HepG2 (cell line): Measurements from ENCODE around the gene SKIDA1. TPM values are rescaled to one million over a fixed set of nuclear protein-coding genes. Genes with fewer than 3 reads are reported as not detected.

ENCODE experiments used
- HNRNPLL ChIP-seq: fragments of 200-400 bp; formaldehyde crosslinking; IDR thresholded peaks from 2 replicates; pipeline ENCODE4 v1.6.1; 2017; ENCODE audit warnings: mild to moderate bottlenecking, low read depth, low read length; ENCODE audit not compliant: poor library complexity, severe bottlenecking
- ISX ChIP-seq: sonication (generic); formaldehyde crosslinking; conservative IDR thresholded peaks from 2 replicates; pipeline ENCODE4 v1.5.0; 2020; ENCODE audit warnings: missing genetic modification reagents
- MED8 ChIP-seq: sonication (generic); formaldehyde crosslinking; IDR thresholded peaks from 2 replicates; pipeline ENCODE4 v1.8.1; 2023; ENCODE audit warnings: mild to moderate bottlenecking, missing genetic modification reagents; ENCODE audit not compliant: insufficient replicate concordance
- POGZ ChIP-seq: sonication (generic); formaldehyde crosslinking; IDR thresholded peaks from 2 replicates; pipeline ENCODE4 v1.4.0; 2020; ENCODE audit warnings: mild to moderate bottlenecking, missing genetic modification reagents
- RBFOX2 ChIP-seq: fragments of 200-400 bp; formaldehyde crosslinking; IDR thresholded peaks from 2 replicates; pipeline ENCODE4 v1.6.1; 2017; ENCODE audit warnings: low read depth, mild to moderate bottlenecking, low read length
- TBX2 ChIP-seq: sonication (generic); formaldehyde crosslinking; IDR thresholded peaks from 2 replicates; pipeline ENCODE4 v1.5.0; 2020; ENCODE audit warnings: missing genetic modification reagents, mild to moderate bottlenecking, borderline replicate concordance
- TEAD2 ChIP-seq: sonication (generic); formaldehyde crosslinking; IDR thresholded peaks from 2 replicates; pipeline ENCODE4 v1.9.0; 2021; ENCODE audit warnings: missing genetic modification reagents
- THAP11 ChIP-seq: IDR thresholded peaks from 2 replicates; pipeline ENCODE4 v1.6.1; 2016; ENCODE audit warnings: missing biosample characterization, missing genetic modification reagents
- XRCC5 ChIP-seq: fragments of 200-400 bp; formaldehyde crosslinking; optimal IDR thresholded peaks from 2 replicates; pipeline ENCODE3; 2017; ENCODE audit warnings: mild to moderate bottlenecking, low read length
- ZEB1 ChIP-seq: IDR thresholded peaks from 2 replicates; pipeline ENCODE4 v1.6.1; 2012; ENCODE audit warnings: mild to moderate bottlenecking, low read depth, inconsistent platforms; ENCODE audit not compliant: insufficient replicate concordance
- ZFAT ChIP-seq: sonication (generic); formaldehyde crosslinking; conservative IDR thresholded peaks from 2 replicates; pipeline ENCODE4 v1.8.1; 2023; ENCODE audit warnings: missing genetic modification reagents, inconsistent platforms
- ZFP90 ChIP-seq: sonication (generic); formaldehyde crosslinking; IDR thresholded peaks from 2 replicates; pipeline ENCODE4 v1.8.0; 2022; ENCODE audit warnings: missing genetic modification reagents, mild to moderate bottlenecking, inconsistent platforms, borderline replicate concordance
- ZNF234 ChIP-seq: sonication (generic); formaldehyde crosslinking; conservative IDR thresholded peaks from 2 replicates; pipeline ENCODE4 v1.5.1; 2020; ENCODE audit warnings: mild to moderate bottlenecking, missing genetic modification reagents
- ZNF30 ChIP-seq: sonication (generic); formaldehyde crosslinking; IDR thresholded peaks from 2 replicates; pipeline ENCODE4 v1.5.0; 2020; ENCODE audit warnings: mild to moderate bottlenecking, missing genetic modification reagents
- ZNF709 ChIP-seq: sonication (generic); formaldehyde crosslinking; IDR thresholded peaks from 2 replicates; pipeline ENCODE4 v1.5.0; 2020; ENCODE audit warnings: mild to moderate bottlenecking, missing genetic modification reagents
- polyA plus RNA-seq, 8 experiments: library from polyadenylated mRNA; depleted of rRNA in 3 of 8; stranded (reverse) in 7 of 8; unstranded in 1 of 8; fragments of >200 nt; fragmentation: Illumina TruSeq in 4 of 8; extraction: Trizol in 4 of 8; gene quantifications; 2 replicates each; pipeline versions ENCODE4 v1.2.1 to v1.2.3, GENCODE V29; 2011 to 2016; ENCODE audit warnings: low read depth in 4 of 8, missing spikeins in 1 of 8, mixed read lengths in 1 of 8; ENCODE audit not compliant: insufficient read depth in 1 of 8
- total RNA-seq, 5 experiments: library from RNA; depleted of rRNA; stranded (reverse); fragments of >200 nt; fragmentation: Illumina TruSeq; extraction: Trizol; gene quantifications; 2 replicates each; pipeline ENCODE4 v1.2.3, GENCODE V29; 2016; ENCODE audit warnings: low read depth in 1 of 5
- TF ChIP-seq, protein P1 (sequence below): sonication (generic); formaldehyde crosslinking; IDR thresholded peaks from 2 replicates; pipeline ENCODE4 v1.8.0; 2022; ENCODE audit warnings: low read depth, missing genetic modification reagents
- TF ChIP-seq, protein P2 (sequence below): sonication (generic); formaldehyde crosslinking; IDR thresholded peaks from 2 replicates; pipeline ENCODE4; 2020; ENCODE audit warnings: missing genetic modification reagents, mild to moderate bottlenecking, borderline replicate concordance
- TF ChIP-seq, protein P3 (sequence below): sonication (generic); formaldehyde crosslinking; IDR thresholded peaks from 2 replicates; pipeline ENCODE4 v1.4.0; 2020; ENCODE audit warnings: missing genetic modification reagents
- TF ChIP-seq, protein P4 (sequence below): sonication (generic); formaldehyde crosslinking; conservative IDR thresholded peaks from 2 replicates; pipeline ENCODE4 v1.8.0; 2022; ENCODE audit warnings: missing genetic modification reagents

The SKIDA1 gene
- total and polyA plus RNA-seq, 2 of the 13 experiments (the other 11 are each of a cell fraction or from before 2014, with no cell fraction given): 0.73 to 1.5 TPM

DNA sequence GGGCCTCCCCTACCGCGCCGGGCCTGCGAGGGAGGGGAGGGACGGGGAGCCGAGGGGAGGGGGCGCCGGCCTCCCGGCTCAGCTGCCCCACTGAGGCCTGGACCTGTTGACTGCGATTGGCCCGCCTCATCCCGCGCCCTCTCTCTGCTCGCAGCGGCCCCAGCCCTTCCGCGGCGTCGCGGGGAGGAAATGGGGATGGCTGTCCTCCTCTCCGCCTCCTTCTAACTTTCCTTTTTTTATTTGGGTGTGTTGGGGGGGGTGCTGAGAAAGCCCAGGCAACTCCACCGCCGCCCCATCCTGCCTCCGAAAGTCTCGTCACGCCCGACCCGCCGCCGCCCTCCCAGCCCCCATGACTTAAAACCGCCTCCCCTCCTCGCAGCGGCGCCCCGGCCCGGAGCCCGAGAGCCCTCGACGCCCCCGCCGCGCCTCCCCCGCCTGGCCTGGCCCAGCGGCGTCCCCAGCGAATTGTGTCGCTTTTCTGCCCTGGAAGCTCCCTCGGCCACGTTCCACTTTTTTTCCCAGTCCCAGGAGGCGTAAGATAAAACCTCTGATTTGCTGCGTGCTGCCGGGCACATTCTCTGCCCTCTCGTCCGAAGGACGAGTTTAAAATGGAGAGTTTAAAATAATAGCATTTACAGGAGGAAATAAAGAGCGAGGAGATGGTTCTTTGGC, 842 bp upstream of the SKIDA1 start (continued):
- TF ChIP-seq, protein P1, sequence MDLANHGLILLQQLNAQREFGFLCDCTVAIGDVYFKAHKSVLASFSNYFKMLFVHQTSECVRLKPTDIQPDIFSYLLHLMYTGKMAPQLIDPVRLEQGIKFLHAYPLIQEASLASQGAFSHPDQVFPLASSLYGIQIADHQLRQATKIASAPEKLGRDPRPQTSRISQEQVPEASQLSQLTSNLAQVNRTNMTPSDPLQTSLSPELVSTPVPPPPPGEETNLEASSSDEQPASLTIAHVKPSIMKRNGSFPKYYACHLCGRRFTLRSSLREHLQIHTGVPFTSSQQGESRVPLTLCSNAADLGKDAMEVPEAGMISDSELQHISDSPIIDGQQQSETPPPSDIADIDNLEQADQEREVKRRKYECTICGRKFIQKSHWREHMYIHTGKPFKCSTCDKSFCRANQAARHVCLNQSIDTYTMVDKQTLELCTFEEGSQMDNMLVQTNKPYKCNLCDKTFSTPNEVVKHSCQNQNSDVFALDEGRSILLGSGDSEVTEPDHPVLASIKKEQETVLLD (CRISPR knock-in tag): peak; percentile 97
- TF ChIP-seq ZNF709 (CRISPR knock-in tag) (peak; percentile 23; the same call in 1 of the 2 replicates), ZEB1 (no peak), THAP11 (CRISPR knock-in tag) (no peak), POGZ (CRISPR knock-in tag) (no peak), ZFAT (CRISPR knock-in tag) (no peak), ZNF234 (CRISPR knock-in tag) (0 out of 2 replicates have a peak, but pooled peaks have one; percentile 36), ISX (no peak), MED8 (CRISPR knock-in tag) (peak; percentile 11), TBX2 (peak; percentile 53; the same call in 1 of the 2 replicates), XRCC5 (peak; percentile 9), HNRNPLL (no peak), TEAD2 (no peak), RBFOX2 (peak; percentile 94), ZFP90 (CRISPR knock-in tag) (no peak), ZNF30 (CRISPR knock-in tag) (no peak)
- TF ChIP-seq, protein P2, sequence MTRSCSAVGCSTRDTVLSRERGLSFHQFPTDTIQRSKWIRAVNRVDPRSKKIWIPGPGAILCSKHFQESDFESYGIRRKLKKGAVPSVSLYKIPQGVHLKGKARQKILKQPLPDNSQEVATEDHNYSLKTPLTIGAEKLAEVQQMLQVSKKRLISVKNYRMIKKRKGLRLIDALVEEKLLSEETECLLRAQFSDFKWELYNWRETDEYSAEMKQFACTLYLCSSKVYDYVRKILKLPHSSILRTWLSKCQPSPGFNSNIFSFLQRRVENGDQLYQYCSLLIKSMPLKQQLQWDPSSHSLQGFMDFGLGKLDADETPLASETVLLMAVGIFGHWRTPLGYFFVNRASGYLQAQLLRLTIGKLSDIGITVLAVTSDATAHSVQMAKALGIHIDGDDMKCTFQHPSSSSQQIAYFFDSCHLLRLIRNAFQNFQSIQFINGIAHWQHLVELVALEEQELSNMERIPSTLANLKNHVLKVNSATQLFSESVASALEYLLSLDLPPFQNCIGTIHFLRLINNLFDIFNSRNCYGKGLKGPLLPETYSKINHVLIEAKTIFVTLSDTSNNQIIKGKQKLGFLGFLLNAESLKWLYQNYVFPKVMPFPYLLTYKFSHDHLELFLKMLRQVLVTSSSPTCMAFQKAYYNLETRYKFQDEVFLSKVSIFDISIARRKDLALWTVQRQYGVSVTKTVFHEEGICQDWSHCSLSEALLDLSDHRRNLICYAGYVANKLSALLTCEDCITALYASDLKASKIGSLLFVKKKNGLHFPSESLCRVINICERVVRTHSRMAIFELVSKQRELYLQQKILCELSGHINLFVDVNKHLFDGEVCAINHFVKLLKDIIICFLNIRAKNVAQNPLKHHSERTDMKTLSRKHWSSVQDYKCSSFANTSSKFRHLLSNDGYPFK: no peak
- TF ChIP-seq, protein P3, sequence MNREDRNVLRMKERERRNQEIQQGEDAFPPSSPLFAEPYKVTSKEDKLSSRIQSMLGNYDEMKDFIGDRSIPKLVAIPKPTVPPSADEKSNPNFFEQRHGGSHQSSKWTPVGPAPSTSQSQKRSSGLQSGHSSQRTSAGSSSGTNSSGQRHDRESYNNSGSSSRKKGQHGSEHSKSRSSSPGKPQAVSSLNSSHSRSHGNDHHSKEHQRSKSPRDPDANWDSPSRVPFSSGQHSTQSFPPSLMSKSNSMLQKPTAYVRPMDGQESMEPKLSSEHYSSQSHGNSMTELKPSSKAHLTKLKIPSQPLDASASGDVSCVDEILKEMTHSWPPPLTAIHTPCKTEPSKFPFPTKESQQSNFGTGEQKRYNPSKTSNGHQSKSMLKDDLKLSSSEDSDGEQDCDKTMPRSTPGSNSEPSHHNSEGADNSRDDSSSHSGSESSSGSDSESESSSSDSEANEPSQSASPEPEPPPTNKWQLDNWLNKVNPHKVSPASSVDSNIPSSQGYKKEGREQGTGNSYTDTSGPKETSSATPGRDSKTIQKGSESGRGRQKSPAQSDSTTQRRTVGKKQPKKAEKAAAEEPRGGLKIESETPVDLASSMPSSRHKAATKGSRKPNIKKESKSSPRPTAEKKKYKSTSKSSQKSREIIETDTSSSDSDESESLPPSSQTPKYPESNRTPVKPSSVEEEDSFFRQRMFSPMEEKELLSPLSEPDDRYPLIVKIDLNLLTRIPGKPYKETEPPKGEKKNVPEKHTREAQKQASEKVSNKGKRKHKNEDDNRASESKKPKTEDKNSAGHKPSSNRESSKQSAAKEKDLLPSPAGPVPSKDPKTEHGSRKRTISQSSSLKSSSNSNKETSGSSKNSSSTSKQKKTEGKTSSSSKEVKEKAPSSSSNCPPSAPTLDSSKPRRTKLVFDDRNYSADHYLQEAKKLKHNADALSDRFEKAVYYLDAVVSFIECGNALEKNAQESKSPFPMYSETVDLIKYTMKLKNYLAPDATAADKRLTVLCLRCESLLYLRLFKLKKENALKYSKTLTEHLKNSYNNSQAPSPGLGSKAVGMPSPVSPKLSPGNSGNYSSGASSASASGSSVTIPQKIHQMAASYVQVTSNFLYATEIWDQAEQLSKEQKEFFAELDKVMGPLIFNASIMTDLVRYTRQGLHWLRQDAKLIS: peak; percentile 30; the same call in 1 of the 2 replicates
- TF ChIP-seq, protein P4, sequence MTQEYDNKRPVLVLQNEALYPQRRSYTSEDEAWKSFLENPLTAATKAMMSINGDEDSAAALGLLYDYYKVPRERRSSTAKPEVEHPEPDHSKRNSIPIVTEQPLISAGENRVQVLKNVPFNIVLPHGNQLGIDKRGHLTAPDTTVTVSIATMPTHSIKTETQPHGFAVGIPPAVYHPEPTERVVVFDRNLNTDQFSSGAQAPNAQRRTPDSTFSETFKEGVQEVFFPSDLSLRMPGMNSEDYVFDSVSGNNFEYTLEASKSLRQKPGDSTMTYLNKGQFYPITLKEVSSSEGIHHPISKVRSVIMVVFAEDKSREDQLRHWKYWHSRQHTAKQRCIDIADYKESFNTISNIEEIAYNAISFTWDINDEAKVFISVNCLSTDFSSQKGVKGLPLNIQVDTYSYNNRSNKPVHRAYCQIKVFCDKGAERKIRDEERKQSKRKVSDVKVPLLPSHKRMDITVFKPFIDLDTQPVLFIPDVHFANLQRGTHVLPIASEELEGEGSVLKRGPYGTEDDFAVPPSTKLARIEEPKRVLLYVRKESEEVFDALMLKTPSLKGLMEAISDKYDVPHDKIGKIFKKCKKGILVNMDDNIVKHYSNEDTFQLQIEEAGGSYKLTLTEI (CRISPR knock-in tag): no peak
